Prostate gland (tissue), 2 donors: ENCODE data around the gene PAOX.

Experiments
- CTCF ChIP-seq, 4 experiments: fragments of 200-600 bp in 2 of 4; fragments of 450-650 bp in 2 of 4; sonication (generic) in 2 of 4; IDR thresholded peaks; 1 replicate in 3 of 4; 2 replicates in 1 of 4; pipeline ENCODE4 v1.5.1; 2016 to 2019; ENCODE audit warnings: antibody characterized with exemption in 4 of 4, mild to moderate bottlenecking in 2 of 4, moderate library complexity in 2 of 4
- POLR2A ChIP-seq: fragments of 450-650 bp; IDR thresholded peaks from one replicate; pipeline ENCODE4 v1.6.1; 2016; ENCODE audit warnings: antibody characterized with exemption, mild to moderate bottlenecking
- POLR2AphosphoS5 ChIP-seq: sonication (generic); formaldehyde crosslinking; IDR thresholded peaks from one replicate; pipeline ENCODE4 v1.6.1; 2017; ENCODE audit warnings: antibody characterized with exemption

- TF ChIP-seq CTCF (IDR thresholded peaks at IDR 0.05), result no peak
- TF ChIP-seq POLR2AphosphoS5, result no peak
- TF ChIP-seq POLR2A, result no peak
These were observed 31.1 kb upstream of the PAOX start for GRCh38 chr10:133347710-133348517.
